Neural progenitor cell (in vitro differentiated cells): ENCODE data around the gene LIPC. TPM values are rescaled to one million over a fixed set of nuclear protein-coding genes. Genes with fewer than 3 reads are reported as not detected.

ENCODE experiments used
- DNase-seq: peaks from one replicate; pipeline ENCODE4 v3.0.0-alpha.2; 2016; ENCODE audit warnings: low spot score
- H2AFZ ChIP-seq: fragments of 200-600 bp; sonication (generic); replicated peaks from 2 replicates; pipeline ENCODE4 v1.6.1; 2016; ENCODE audit warnings: antibody characterized with exemption
- H3F3A ChIP-seq: fragments of 200-600 bp; sonication (generic); 2 replicates; pipeline ENCODE4 v1.6.1; 2016; ENCODE audit warnings: antibody characterized with exemption, low read depth
- H3K27ac ChIP-seq: fragments of 200-600 bp; sonication (generic); 2 replicates; pipeline ENCODE4 v1.5.1; 2016; ENCODE audit warnings: mild to moderate bottlenecking
- H3K27me3 ChIP-seq: fragments of 200-600 bp; sonication (generic); 2 replicates; pipeline ENCODE4 v1.6.1; 2016; ENCODE audit warnings: mild to moderate bottlenecking, moderate library complexity
- H3K36me3 ChIP-seq: fragments of 200-600 bp; sonication (generic); 2 replicates; pipeline ENCODE4 v1.5.1; 2016
- H3K4me1 ChIP-seq: fragments of 200-600 bp; sonication (generic); 2 replicates; pipeline ENCODE4 v1.6.1; 2016; ENCODE audit warnings: mixed run types
- H3K4me2 ChIP-seq: fragments of 200-600 bp; sonication (generic); 2 replicates; pipeline ENCODE4 v1.6.1; 2016
- H3K4me3 ChIP-seq: fragments of 200-600 bp; sonication (generic); 2 replicates; pipeline ENCODE4 v1.5.1; 2016
- H3K79me2 ChIP-seq: fragments of 200-600 bp; sonication (generic); 2 replicates; pipeline ENCODE4 v1.6.1; 2016; ENCODE audit warnings: low read depth
- H3K9ac ChIP-seq: fragments of 200-600 bp; sonication (generic); 2 replicates; pipeline ENCODE4 v1.6.1; 2016
- H3K9me3 ChIP-seq: fragments of 200-600 bp; sonication (generic); 2 replicates; pipeline ENCODE4 v1.5.1; 2016; ENCODE audit warnings: low read depth
- H4K20me1 ChIP-seq: fragments of 200-600 bp; sonication (generic); 2 replicates; pipeline ENCODE4 v1.6.1; 2016; ENCODE audit warnings: low read depth
- H3K27ac Mint-ChIP-seq: 3 replicates; pipeline ENCODE4 v1.8.0; 2021; ENCODE audit warnings: mixed read lengths
- H3K27me3 Mint-ChIP-seq: 2 replicates; pipeline ENCODE4 v1.8.0; 2022; ENCODE audit warnings: low read depth, mild to moderate bottlenecking, inconsistent platforms, moderate library complexity, mixed read lengths; ENCODE audit not compliant: insufficient read depth
- H3K36me3 Mint-ChIP-seq: 3 replicates; pipeline ENCODE4 v1.8.0; 2021; ENCODE audit warnings: mixed read lengths
- H3K4me1 Mint-ChIP-seq: 3 replicates; pipeline ENCODE4 v1.8.0; 2021; ENCODE audit warnings: mixed read lengths
- H3K4me3 Mint-ChIP-seq: 3 replicates; pipeline ENCODE4 v1.8.0; 2021; ENCODE audit warnings: mild to moderate bottlenecking, moderate library complexity, mixed read lengths
- H3K9me3 Mint-ChIP-seq: 3 replicates; pipeline ENCODE4 v1.8.0; 2020; ENCODE audit warnings: mixed read lengths
- CTCF ChIP-seq: fragments of 200-600 bp; sonication (generic); IDR thresholded peaks from 2 replicates; pipeline ENCODE4 v1.5.1; 2017; ENCODE audit warnings: antibody characterized with exemption, mild to moderate bottlenecking
- EZH2 ChIP-seq: fragments of 200-600 bp; sonication (generic); IDR thresholded peaks from 2 replicates; pipeline ENCODE4 v1.6.1; 2017; ENCODE audit warnings: antibody characterized with exemption, mild to moderate bottlenecking, moderate library complexity
- EZH2phosphoT487 ChIP-seq: fragments of 200-600 bp; sonication (generic); IDR thresholded peaks from 2 replicates; pipeline ENCODE4 v1.6.1; 2017; ENCODE audit warnings: antibody characterized with exemption
- total RNA-seq: library from RNA; depleted of rRNA; stranded (reverse); fragments of >200 nt; gene quantifications from 2 replicates; pipeline ENCODE4 v1.2.3, GENCODE V29; 2015; ENCODE audit warnings: low replicate concordance

LIPC gene
- total RNA-seq, 1 donor from 2014 or later, result not detected

- no peak for TF ChIP-seq CTCF
- no peak for TF ChIP-seq EZH2phosphoT487
- no peak for TF ChIP-seq EZH2
- peaks cover 2% of the 10 kb centered on the region for H3K27me3 Mint-ChIP-seq
- H3K79me2 ChIP-seq, result no peaks in the 10 kb centered on the region
- H2AFZ ChIP-seq, result no peak overlapping the region
- H3K4me3 ChIP-seq, result no peak overlapping the region
- no peaks in the 10 kb centered on the region for H3F3A ChIP-seq
- no peaks in the 10 kb centered on the region for H3K9me3 ChIP-seq
- H3K4me3 Mint-ChIP-seq, result no peak overlapping the region
- no peaks in the 10 kb centered on the region for H3K9me3 Mint-ChIP-seq
- H3K4me1 ChIP-seq, result no peaks in the 10 kb centered on the region
- H3K36me3 Mint-ChIP-seq, result no peaks in the 10 kb centered on the region
- no peaks in the 10 kb centered on the region for H3K36me3 ChIP-seq
- no peak overlapping the region for H3K9ac ChIP-seq
- no peak for DNase-seq
- H3K4me1 Mint-ChIP-seq, result peaks cover 10% of the 10 kb centered on the region
- H3K27ac ChIP-seq, result no peak overlapping the region
- no peaks in the 10 kb centered on the region for H4K20me1 ChIP-seq
- H3K4me2 ChIP-seq, result no peak overlapping the region
- no peaks in the 10 kb centered on the region for H3K27me3 ChIP-seq
- no peak overlapping the region for H3K27ac Mint-ChIP-seq
These were observed 20.0 kb downstream of the LIPC start for GRCh38 chr15:58451826-58452225.

- H3K27me3 Mint-ChIP-seq, result peaks cover 2% of the 10 kb centered on the region
- no peaks in the 10 kb centered on the region for H3K79me2 ChIP-seq
- H3K36me3 Mint-ChIP-seq, result no peaks in the 10 kb centered on the region
- no peaks in the 10 kb centered on the region for H4K20me1 ChIP-seq
- no peaks in the 10 kb centered on the region for H3K36me3 ChIP-seq
- H3K4me1 Mint-ChIP-seq, result peaks cover 15% of the 10 kb centered on the region
- no peaks in the 10 kb centered on the region for H3K27me3 ChIP-seq
- no peak overlapping the region for H3K27ac ChIP-seq
- no peaks in the 10 kb centered on the region for H3K9me3 Mint-ChIP-seq
- H3K4me3 ChIP-seq, result no peak overlapping the region
- no peak overlapping the region for H3K4me3 Mint-ChIP-seq
- TF ChIP-seq EZH2phosphoT487, result no peak
- TF ChIP-seq CTCF, result no peak
- TF ChIP-seq EZH2, result no peak
- no peaks in the 10 kb centered on the region for H3K9me3 ChIP-seq
- no peaks in the 10 kb centered on the region for H3F3A ChIP-seq
- no peaks in the 10 kb centered on the region for H3K4me1 ChIP-seq
- no peak overlapping the region for H2AFZ ChIP-seq
- DNase-seq, result no peak
- no peak overlapping the region for H3K4me2 ChIP-seq
- no peak overlapping the region for H3K27ac Mint-ChIP-seq
- H3K9ac ChIP-seq, result no peak overlapping the region
These were observed 21.0 kb downstream of the LIPC start for GRCh38 chr15:58452775-58453174.

DNA sequence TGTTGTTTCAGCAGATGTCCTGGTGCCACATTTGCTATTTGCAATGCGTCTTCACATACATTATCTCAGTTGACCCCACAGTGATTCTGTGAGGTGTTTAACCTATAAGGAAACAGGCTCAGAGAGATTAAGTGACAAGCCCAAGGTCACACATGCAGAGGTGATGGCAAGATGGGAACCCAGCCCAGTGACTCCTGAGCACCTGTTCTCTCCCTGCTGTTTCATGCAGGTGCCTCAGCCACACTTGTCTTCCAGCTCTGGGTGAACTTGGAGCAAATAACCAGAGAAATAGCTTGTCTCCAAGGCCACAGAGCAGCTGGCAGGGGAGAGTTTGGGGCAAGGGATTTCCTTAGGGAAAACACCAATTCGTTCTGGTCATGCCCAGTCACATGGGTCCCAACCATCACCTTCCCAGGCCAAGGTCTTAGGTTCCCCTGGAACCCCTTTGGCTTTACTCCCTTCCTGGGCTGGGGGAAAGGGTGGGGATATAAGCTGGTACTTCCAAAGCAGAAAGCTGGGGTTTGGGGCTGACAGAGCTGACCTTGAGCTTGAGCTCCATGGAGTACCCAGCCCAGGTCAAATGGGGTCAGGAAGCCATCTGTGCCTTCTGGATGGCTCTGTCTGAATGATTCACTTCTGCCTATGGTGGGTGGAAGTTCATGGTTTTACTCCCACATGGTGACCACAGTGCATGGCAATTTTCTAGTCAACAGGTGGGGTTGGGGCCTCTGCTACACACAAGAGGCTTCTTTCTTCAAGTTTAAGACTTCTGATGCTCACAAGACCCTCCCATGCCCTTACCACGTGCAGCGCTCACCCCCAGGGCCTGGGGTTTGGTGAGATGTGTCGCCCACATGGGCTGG, 22.4 kb downstream of the LIPC start:
- Histone ChIP-seq H3K79me2 (no peaks in the 10 kb centered on the region), H2AFZ (no peak overlapping the region), H3F3A (no peaks in the 10 kb centered on the region), H4K20me1 (no peaks in the 10 kb centered on the region), H3K36me3 (no peaks in the 10 kb centered on the region), H3K27ac (no peak overlapping the region), H3K4me2 (no peak overlapping the region), H3K4me1 (no peaks in the 10 kb centered on the region), H3K4me3 (no peak overlapping the region), H3K27me3 (no peaks in the 10 kb centered on the region), H3K9ac (no peak overlapping the region), H3K9me3 (no peaks in the 10 kb centered on the region)
- TF ChIP-seq CTCF, result no peak
- no peak for TF ChIP-seq EZH2phosphoT487
- TF ChIP-seq EZH2, result no peak
- no peaks in the 10 kb centered on the region for H3K36me3 Mint-ChIP-seq
- H3K4me3 Mint-ChIP-seq, result no peak overlapping the region
- DNase-seq, result no peak
- H3K27ac Mint-ChIP-seq, result no peak overlapping the region
- peaks cover 2% of the 10 kb centered on the region for H3K27me3 Mint-ChIP-seq
- H3K4me1 Mint-ChIP-seq, result peaks cover 24% of the 10 kb centered on the region
- H3K9me3 Mint-ChIP-seq, result no peaks in the 10 kb centered on the region
